Myometrial cell (primary cell): ENCODE results near the gene NME3. TPM values are rescaled to one million over a fixed set of nuclear protein-coding genes. Genes with fewer than 3 reads are reported as not detected.

ENCODE experiments used
- total RNA-seq: library from RNA; depleted of rRNA; stranded (reverse); fragments of >200 nt; gene quantifications from 2 replicates; pipeline ENCODE4 v1.2.3, GENCODE V29; 2015

Gene NME3
- total RNA-seq = 98.6 and 102 TPM in 2 replicates

GRCh38 chr16:1771188-1771863 lies at the start of gene NME3:
Gene NME3 (minus strand): TSS chr16:1771543. CDS start chr16:1771534, 9 bp downstream.

GRCh38 chr16:1793578-1794220 lies 22.4 kb upstream of the NME3 start, which contains the start of gene IGFALS:
Gene IGFALS (minus strand): TSS chr16:1793705. CDS start chr16:1793652, 53 bp downstream.

GRCh38 chr16:1782408-1783264 lies 11.3 kb upstream of the NME3 start, which contains the start of the genes NUBP2 and SPSB3:
Gene NUBP2 (plus strand): TSS chr16:1782960. CDS start chr16:1783021, 61 bp downstream.
Gene SPSB3 (minus strand): TSS chr16:1782571. CDS start chr16:1781483, 1,088 bp downstream.

GRCh38 chr16:1772908-1773702 lies 1.8 kb upstream of the NME3 start, which contains the start of gene MRPS34:
Gene MRPS34 (minus strand): TSS chr16:1773134. CDS start chr16:1773119, 15 bp downstream.

GRCh38 chr16:1772362-1772907 lies 1.1 kb upstream of the NME3 start, which contains the start of gene EME2:
Gene EME2 (plus strand): TSS chr16:1772810. CDS start chr16:1773228, 418 bp downstream.

Other genes with a start within 250 kb of the NME3 start
- 28.5 and 39.8 TPM in 2 replicates for gene TMEM204, start 237.9 kb downstream of the NME3 start, total RNA-seq
- gene IFT140, start 159.5 kb downstream of the NME3 start, total RNA-seq = 17.5 and 22.2 TPM in 2 replicates
- 2.6 and 3.5 TPM in 2 replicates for gene CRAMP1, start 159.2 kb downstream of the NME3 start, total RNA-seq
- 53.6 and 84.4 TPM in 2 replicates for gene JPT2, start 93.3 kb downstream of the NME3 start, total RNA-seq
- gene MAPK8IP3, start 65.3 kb downstream of the NME3 start, total RNA-seq = 12.4 and 30.1 TPM in 2 replicates
- gene EME2, start 1.3 kb upstream of the NME3 start, total RNA-seq = 4.1 and 16.7 TPM in 2 replicates
- 135 and 175 TPM in 2 replicates for gene MRPS34, start 1.6 kb upstream of the NME3 start, total RNA-seq
- gene SPSB3, start 11.0 kb upstream of the NME3 start, total RNA-seq = 26.4 and 33.7 TPM in 2 replicates
- 99.7 and 144 TPM in 2 replicates for gene NUBP2, start 11.4 kb upstream of the NME3 start, total RNA-seq
- gene IGFALS, start 22.2 kb upstream of the NME3 start, total RNA-seq = not detected in 2 replicates
- 42.4 and 58.0 TPM in 2 replicates for gene HAGH, start 55.3 kb upstream of the NME3 start, total RNA-seq
- 34.7 and 39.8 TPM in 2 replicates for gene FAHD1, start 55.7 kb upstream of the NME3 start, total RNA-seq
- not detected in 2 replicates for gene MEIOB, start 100.6 kb upstream of the NME3 start, total RNA-seq
- not detected in 2 replicates for gene HS3ST6, start 146.9 kb upstream of the NME3 start, total RNA-seq
- 9.2 and 16.8 TPM in 2 replicates for gene MSRB1, start 171.7 kb upstream of the NME3 start, total RNA-seq
- not detected in 2 replicates for gene RPL3L, start 183.1 kb upstream of the NME3 start, total RNA-seq
- 270 and 328 TPM in 2 replicates for gene NDUFB10, start 188.0 kb upstream of the NME3 start, total RNA-seq
- gene RPS2, start 193.3 kb upstream of the NME3 start, total RNA-seq = 3,471 and 3,533 TPM in 2 replicates
- gene RNF151, start 195.3 kb upstream of the NME3 start, total RNA-seq = not detected in 2 replicates
- 59.4 and 66.3 TPM in 2 replicates for gene TBL3, start 200.5 kb upstream of the NME3 start, total RNA-seq
- not detected in 2 replicates for gene NOXO1, start 209.9 kb upstream of the NME3 start, total RNA-seq
- gene GFER, start 212.7 kb upstream of the NME3 start, total RNA-seq = 40.2 and 41.8 TPM in 2 replicates
- 1.1 and 4.6 TPM in 2 replicates for gene SYNGR3, start 218.4 kb upstream of the NME3 start, total RNA-seq
- gene ZNF598, start 238.3 kb upstream of the NME3 start, total RNA-seq = 41.8 and 43.2 TPM in 2 replicates
- gene NPW, start 248.2 kb upstream of the NME3 start, total RNA-seq = 1.4 and 4.3 TPM in 2 replicates